Lung (tissue), 12 donors: ENCODE measurements around the gene OPCML. TPM values are rescaled to one million over a fixed set of nuclear protein-coding genes. Genes with fewer than 3 reads are reported as not detected.

Source experiments
- ATAC-seq: fragments of 200-7000 bp; cut with Tn5 transposase; one replicate; pipeline ENCODE4 v1.9.1; 2020; ENCODE audit warnings: moderate number of reproducible peaks; ENCODE audit not compliant: insufficient read depth, low FRiP score
- DNase-seq, 3 donors: peaks; one replicate each; pipeline ENCODE4 v3.0.0-alpha.2; 2013 to 2017
- H3K27ac ChIP-seq, 2 donors: one replicate each; pipeline ENCODE4 v1.5.1; 2013; ENCODE audit warnings: mild to moderate bottlenecking in 2 of 2, moderate library complexity in 2 of 2, control low read depth in 1 of 2, inconsistent platforms in 1 of 2, low read depth in 1 of 2, low read length in 1 of 2
- H3K27me3 ChIP-seq, 3 donors: one replicate each; pipeline ENCODE4 v1.5.1; 2013; ENCODE audit warnings: low read length in 2 of 3; ENCODE audit not compliant: control insufficient read depth in 3 of 3, insufficient read depth in 3 of 3
- H3K36me3 ChIP-seq, 4 donors: one replicate each; pipeline ENCODE4 v1.5.1; 2013; ENCODE audit warnings: low read length in 4 of 4, mild to moderate bottlenecking in 1 of 4, moderate library complexity in 1 of 4; ENCODE audit not compliant: control insufficient read depth in 4 of 4, insufficient read depth in 4 of 4
- H3K4me1 ChIP-seq, 5 donors: one replicate each; pipeline ENCODE4 v1.5.1; 2013; ENCODE audit warnings: low read length in 5 of 5, mild to moderate bottlenecking in 2 of 5, moderate library complexity in 1 of 5; ENCODE audit not compliant: control insufficient read depth in 5 of 5, insufficient read depth in 5 of 5
- H3K4me3 ChIP-seq: one replicate; pipeline ENCODE4 v1.5.1; 2013; ENCODE audit warnings: mild to moderate bottlenecking, control low read depth, moderate library complexity
- H3K9ac ChIP-seq, 2 donors: one replicate each; pipeline ENCODE4 v1.5.1; 2013; ENCODE audit warnings: low read length in 2 of 2, control low read depth in 1 of 2; ENCODE audit not compliant: insufficient read depth in 1 of 2
- H3K9me3 ChIP-seq, 4 donors: one replicate each; pipeline ENCODE4 v1.5.1; 2013; ENCODE audit warnings: low read length in 3 of 4, mild to moderate bottlenecking in 1 of 4, moderate library complexity in 1 of 4; ENCODE audit not compliant: control insufficient read depth in 4 of 4, insufficient read depth in 3 of 4
- CTCF ChIP-seq: IDR thresholded peaks from 2 replicates; pipeline ENCODE4 v1.5.1; 2012; ENCODE audit warnings: mild to moderate bottlenecking; ENCODE audit errors: control extremely low read depth, extremely low read depth
- WGBS, 2 donors: extraction: QIAGEN DNeasy Blood & Tissue Kit; methylation state at CpG; one replicate each; pipeline ENCODE4 v1.1.7; 2013; 5-methylcytosine and 5-hydroxymethylcytosine counted together
- polyA plus RNA-seq, 2 donors: library from polyadenylated mRNA; stranded (reverse); fragments of 200-250 nt; gene quantifications; one replicate each; pipeline ENCODE4 v1.2.1, GENCODE V29; 2013
- total RNA-seq, 2 donors: library from RNA; depleted of rRNA in 1 of 2; stranded (reverse); fragments of >200 nt in 1 of 2; gene quantifications; one replicate each; pipeline ENCODE4 v1.2.1, GENCODE V29; 2014 to 2021
- donor health status: control.
- donor health status: control.
- donor health status: Bipolar disorder and iron deficiency.
- donor health status: healthy.
- donor health status: DM: yes; HTN: yes; CAD: no.

The OPCML gene
- total and polyA plus RNA-seq, 4 donors = 0.49 to 0.74 TPM; not detected in 2

- 65 to 76% methylated on average over 2 of the region's 2 CpGs for WGBS, 2 donors
Measured at GRCh38 chr11:132814410-132814809, 717.9 kb downstream of the OPCML start.

GRCh38 chr11:132811649-132812048 is 720.7 kb downstream of the OPCML start:
- H3K9ac ChIP-seq = no peak overlapping the region
- WGBS, 2 donors = 89 to 93% methylated on average over 6 of the region's 6 CpGs
- no peaks in the 10 kb centered on the region for H3K9me3 ChIP-seq
- no peak overlapping the region for H3K27ac ChIP-seq
- H3K36me3 ChIP-seq = no peaks in the 10 kb centered on the region
- no peak overlapping the region for H3K4me3 ChIP-seq
- ATAC-seq (no peak), DNase-seq (no peak)
- no peak for TF ChIP-seq CTCF
- H3K27me3 ChIP-seq = no peaks in the 10 kb centered on the region
- no peaks in the 10 kb centered on the region for H3K4me1 ChIP-seq

More at GRCh38 chr11:132814410-132814809, 717.9 kb downstream of the OPCML start:
- no peak for DNase-seq
- TF ChIP-seq CTCF = no peak
- no peak overlapping the region for H3K9ac ChIP-seq
- no peak overlapping the region for H3K27ac ChIP-seq
- H3K27me3 ChIP-seq = no peaks in the 10 kb centered on the region
- H3K36me3 ChIP-seq = no peaks in the 10 kb centered on the region
- no peaks in the 10 kb centered on the region for H3K9me3 ChIP-seq
- H3K4me3 ChIP-seq = no peak overlapping the region
- ATAC-seq = no peak
- H3K4me1 ChIP-seq = no peaks in the 10 kb centered on the region

- no peaks in the 10 kb centered on the region for H3K36me3 ChIP-seq
- no peak overlapping the region for H3K4me3 ChIP-seq
- H3K27me3 ChIP-seq = no peaks in the 10 kb centered on the region
- no peaks in the 10 kb centered on the region for H3K4me1 ChIP-seq
- no peak overlapping the region for H3K9ac ChIP-seq
- no peaks in the 10 kb centered on the region for H3K9me3 ChIP-seq
- H3K27ac ChIP-seq = no peak overlapping the region
- DNase-seq (no peak), ATAC-seq (no peak)
- TF ChIP-seq CTCF = no peak
- WGBS, 2 donors = 54 to 61% methylated on average over 6 of the region's 6 CpGs
Measured at GRCh38 chr11:132809070-132809469, 723.2 kb downstream of the OPCML start.

GRCh38 chr11:132804258-132804657 is 728.0 kb downstream of the OPCML start:
- Histone ChIP-seq H3K36me3 (no peaks in the 10 kb centered on the region), H3K9ac (no peak overlapping the region), H3K27ac (no peak overlapping the region), H3K9me3 (no peaks in the 10 kb centered on the region), H3K4me3 (no peak overlapping the region), H3K27me3 (no peaks in the 10 kb centered on the region), H3K4me1 (no peaks in the 10 kb centered on the region)
- DNase-seq (no peak), ATAC-seq (no peak)
- WGBS, 2 donors = 91 to 93% methylated on average over 4 of the region's 4 CpGs
- TF ChIP-seq CTCF = no peak
